DND-41 (cell line): ENCODE measurements around the gene ST6GALNAC3.
"Not testable (repeated sequence)": the region's sequence is repeated elsewhere in the genome, so short reads cannot be mapped to it uniquely, and the experiment has no call there.

Experiments
- ATAC-seq: fragments of 200-7000 bp; cut with Tn5 transposase; 3 replicates; pipeline ENCODE4 v1.9.1; 2021; ENCODE audit warnings: low read depth; ENCODE audit not compliant: insufficient read depth
- DNase-seq: peaks from one replicate; pipeline ENCODE4 v3.0.0-alpha.2; 2020
- H2AFZ ChIP-seq: 2 replicates; pipeline ENCODE4 v1.6.0; 2012; ENCODE audit warnings: low read depth, low read length
- H3K27ac ChIP-seq: 2 replicates; pipeline ENCODE4 v1.5.1; 2012; ENCODE audit warnings: low read length, inconsistent platforms
- H3K27me3 ChIP-seq: fragments of 200-600 bp; sonication (generic); 2 replicates; pipeline ENCODE4 v1.6.0; 2012; ENCODE audit warnings: low read length, mild to moderate bottlenecking, inconsistent platforms; ENCODE audit not compliant: insufficient read depth, poor library complexity
- H3K36me3 ChIP-seq: 2 replicates; pipeline ENCODE4 v1.5.1; 2012; ENCODE audit warnings: low read length, inconsistent platforms; ENCODE audit not compliant: insufficient read depth
- H3K4me1 ChIP-seq: 2 replicates; pipeline ENCODE4 v1.5.1; 2012; ENCODE audit warnings: mild to moderate bottlenecking, low read length; ENCODE audit not compliant: insufficient read depth
- H3K4me2 ChIP-seq: 2 replicates; pipeline ENCODE4 v1.6.0; 2012; ENCODE audit warnings: mild to moderate bottlenecking, moderate library complexity, low read length, inconsistent platforms; ENCODE audit not compliant: insufficient read depth
- H3K4me3 ChIP-seq, 2 experiments: fragments of 200-600 bp in 1 of 2; shearing (Covaris generic) in 1 of 2; 2 replicates each; pipeline ENCODE4 v1.5.1; 2012 to 2016; ENCODE audit warnings: inconsistent platforms in 2 of 2, low read length in 2 of 2, mild to moderate bottlenecking in 2 of 2, low read depth in 1 of 2, moderate library complexity in 1 of 2
- H3K79me2 ChIP-seq: 2 replicates; pipeline ENCODE4 v1.6.0; 2012; ENCODE audit warnings: low read length, inconsistent platforms; ENCODE audit not compliant: insufficient read depth
- H3K9ac ChIP-seq: 2 replicates; pipeline ENCODE4 v1.6.0; 2012; ENCODE audit warnings: low read depth, mild to moderate bottlenecking, inconsistent platforms, low read length, moderate library complexity
- H3K9me3 ChIP-seq: 2 replicates; pipeline ENCODE4 v1.5.1; 2012; ENCODE audit warnings: low read length, moderate library complexity, mild to moderate bottlenecking, inconsistent platforms; ENCODE audit not compliant: insufficient read depth, severe bottlenecking
- H4K20me1 ChIP-seq: 2 replicates; pipeline ENCODE4 v1.6.0; 2012; ENCODE audit warnings: low read length; ENCODE audit not compliant: insufficient read depth
- CTCF ChIP-seq: IDR thresholded peaks from 2 replicates; pipeline ENCODE4 v1.5.1; 2012; ENCODE audit warnings: borderline replicate concordance, low read length, moderate library complexity, mild to moderate bottlenecking; ENCODE audit not compliant: poor library complexity, severe bottlenecking; ENCODE audit errors: extremely low read depth
- EZH2 ChIP-seq: IDR thresholded peaks from 3 replicates; pipeline ENCODE4 v1.6.1; 2012; ENCODE audit warnings: borderline replicate concordance, low read depth, mild to moderate bottlenecking, moderate library complexity, low read length, inconsistent platforms; ENCODE audit not compliant: severe bottlenecking

ST6GALNAC3 gene

GRCh38 chr1:76048926-76049325 is 25.6 kb upstream of the ST6GALNAC3 start:
- Histone ChIP-seq H3K9me3 (no peaks in the 10 kb centered on the region), H3K79me2 (no peaks in the 10 kb centered on the region), H4K20me1 (no peaks in the 10 kb centered on the region), H3K27ac (no peak overlapping the region), H3K4me1 (no peaks in the 10 kb centered on the region), H3K4me2 (no peak overlapping the region), H2AFZ (no peak overlapping the region), H3K36me3 (no peaks in the 10 kb centered on the region), H3K9ac (no peak overlapping the region), H3K4me3 (no peak overlapping the region), H3K27me3 (no peaks in the 10 kb centered on the region)
- TF ChIP-seq EZH2 (no peak), CTCF (no peak)
- no peak for ATAC-seq
- DNase-seq, result no peak

- H3K4me1 ChIP-seq, result no peaks in the 10 kb centered on the region
- H3K27ac ChIP-seq, result no peak overlapping the region
- no peak overlapping the region for H3K4me3 ChIP-seq
- H3K36me3 ChIP-seq, result no peaks in the 10 kb centered on the region
- DNase-seq, result no peak
- no peaks in the 10 kb centered on the region for H3K9me3 ChIP-seq
- no peaks in the 10 kb centered on the region for H3K79me2 ChIP-seq
- H3K4me2 ChIP-seq, result no peak overlapping the region
- no peak for ATAC-seq
- no peak overlapping the region for H3K9ac ChIP-seq
- H2AFZ ChIP-seq, result no peak overlapping the region
- no peaks in the 10 kb centered on the region for H3K27me3 ChIP-seq
- H4K20me1 ChIP-seq, result no peaks in the 10 kb centered on the region
- TF ChIP-seq EZH2 (no peak), CTCF (no peak)
These were observed 25.0 kb upstream of the ST6GALNAC3 start for GRCh38 chr1:76049498-76049897.

GRCh38 chr1:76050073-76050472 is 24.5 kb upstream of the ST6GALNAC3 start:
- not testable (repeated sequence) for H3K4me3 ChIP-seq, H3K79me2 ChIP-seq, H3K4me1 ChIP-seq, H3K27ac ChIP-seq, H3K36me3 ChIP-seq, H3K9ac ChIP-seq, DNase-seq, H4K20me1 ChIP-seq, H3K9me3 ChIP-seq, ATAC-seq, H2AFZ ChIP-seq, H3K27me3 ChIP-seq, H3K4me2 ChIP-seq

- no peak overlapping the region for H3K9ac ChIP-seq
These were observed 21.5 kb upstream of the ST6GALNAC3 start for GRCh38 chr1:76053021-76053420.

More at GRCh38 chr1:76053021-76053420, 21.5 kb upstream of the ST6GALNAC3 start:
- no peaks in the 10 kb centered on the region for H4K20me1 ChIP-seq
- no peak overlapping the region for H3K27ac ChIP-seq
- no peaks in the 10 kb centered on the region for H3K36me3 ChIP-seq
- no peak overlapping the region for H2AFZ ChIP-seq
- H3K4me1 ChIP-seq, result no peaks in the 10 kb centered on the region
- no peak overlapping the region for H3K4me2 ChIP-seq
- DNase-seq (no peak), ATAC-seq (no peak)
- no peaks in the 10 kb centered on the region for H3K9me3 ChIP-seq
- no peaks in the 10 kb centered on the region for H3K27me3 ChIP-seq
- TF ChIP-seq EZH2 (no peak), CTCF (no peak)
- no peak overlapping the region for H3K4me3 ChIP-seq
- H3K79me2 ChIP-seq, result no peaks in the 10 kb centered on the region
